Ascending aorta (tissue), 2 donors: ENCODE results near the gene NEK11. TPM values are rescaled to one million over a fixed set of nuclear protein-coding genes. Genes with fewer than 3 reads are reported as not detected.

Experiments used
- DNase-seq, 2 donors: peaks; one replicate each; pipeline ENCODE4 v3.0.0-alpha.2; 2019; ENCODE audit warnings: low spot score in 2 of 2
- H3K27ac ChIP-seq, 2 donors: fragments of 200-600 bp; sonication (generic); one replicate each; pipeline ENCODE4 v1.5.1; 2016 to 2017; ENCODE audit warnings: mild to moderate bottlenecking in 1 of 2
- H3K27me3 ChIP-seq: fragments of 200-600 bp; sonication (generic); one replicate; pipeline ENCODE4 v1.5.1; 2017
- H3K36me3 ChIP-seq, 2 donors: fragments of 200-600 bp; sonication (generic); one replicate each; pipeline ENCODE4 v1.5.1; 2016
- H3K4me1 ChIP-seq, 2 donors: fragments of 200-600 bp; sonication (generic); one replicate each; pipeline ENCODE4 v1.5.1; 2016 to 2017; ENCODE audit warnings: mild to moderate bottlenecking in 1 of 2
- H3K4me3 ChIP-seq, 2 donors: fragments of 200-600 bp; sonication (generic); one replicate each; pipeline ENCODE4 v1.5.1; 2016 to 2017; ENCODE audit warnings: mild to moderate bottlenecking in 1 of 2
- H3K9me3 ChIP-seq, 2 donors: fragments of 200-600 bp; sonication (generic); one replicate each; pipeline ENCODE4 v1.5.1; 2016
- intact Hi-C: fragments of 100-400 bp; cut with DNase I; formaldehyde crosslinking; loops from one replicate; pipeline ENCODE4 v1.15.1; 2023
- total RNA-seq: library from RNA; depleted of rRNA; stranded (reverse); fragments of >200 nt; gene quantifications from one replicate; pipeline ENCODE4 v1.1.0, GENCODE V29; 2016
- TF ChIP-seq, protein P1 (sequence below), 3 experiments: fragments of 200-600 bp in 2 of 3; fragments of 450-650 bp in 1 of 3; sonication (generic) in 2 of 3; IDR thresholded peaks; one replicate each; pipeline ENCODE4 v1.5.1; 2016 to 2019; ENCODE audit warnings: antibody characterized with exemption in 3 of 3, mild to moderate bottlenecking in 1 of 3, moderate library complexity in 1 of 3

Gene NEK11
- total RNA-seq, 1 donor from 2014 or later, result 4.0 TPM

DNA sequence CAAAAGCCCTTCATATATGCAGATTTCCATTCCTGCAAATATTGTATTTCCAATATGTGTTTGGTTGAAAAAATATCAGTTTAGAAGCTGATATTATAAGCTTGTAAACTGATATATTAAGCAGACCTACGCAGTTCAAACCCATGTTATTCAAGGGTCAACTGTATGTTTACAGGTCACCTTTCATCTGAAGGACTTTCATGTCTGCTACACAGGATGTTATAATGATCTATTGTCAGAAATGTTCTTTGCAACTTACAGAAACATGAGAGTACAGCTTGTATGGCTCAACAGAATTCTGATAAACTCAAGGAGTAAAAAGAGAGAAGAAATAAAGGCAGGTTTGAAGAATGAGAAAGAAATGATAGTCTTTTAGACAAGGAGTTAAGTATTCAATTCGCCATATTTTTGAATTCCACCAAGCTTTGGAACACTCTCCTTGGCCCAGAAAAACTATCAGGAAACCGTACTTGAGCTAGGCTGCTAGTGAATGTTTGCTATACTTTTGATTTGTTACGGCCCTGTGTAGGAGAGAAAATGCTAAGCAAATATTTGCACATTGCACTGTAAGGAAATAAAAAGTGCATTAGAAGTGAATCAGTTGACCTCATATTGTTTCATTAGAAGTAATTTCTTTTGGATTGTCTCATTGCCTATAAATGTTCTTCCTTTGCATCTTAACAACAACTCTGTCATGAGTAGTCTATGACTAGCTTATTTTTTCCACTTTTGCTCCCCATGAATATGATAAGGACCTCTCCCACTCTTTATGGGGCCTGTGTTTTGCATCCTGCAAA lies 81.2 kb downstream of the NEK11 start:
- intact Hi-C loops, result no loop called here
- DNase-seq, result no peak
- Histone ChIP-seq H3K4me3 (no peak overlapping the region), H3K27me3 (no peaks in the 10 kb centered on the region), H3K4me1 (no peaks in the 10 kb centered on the region), H3K36me3 (no peaks in the 10 kb centered on the region), H3K9me3 (peaks cover 0 to 4% of the 10 kb centered on the region in 2 donors), H3K27ac (no peak overlapping the region)
- TF ChIP-seq, protein P1, sequence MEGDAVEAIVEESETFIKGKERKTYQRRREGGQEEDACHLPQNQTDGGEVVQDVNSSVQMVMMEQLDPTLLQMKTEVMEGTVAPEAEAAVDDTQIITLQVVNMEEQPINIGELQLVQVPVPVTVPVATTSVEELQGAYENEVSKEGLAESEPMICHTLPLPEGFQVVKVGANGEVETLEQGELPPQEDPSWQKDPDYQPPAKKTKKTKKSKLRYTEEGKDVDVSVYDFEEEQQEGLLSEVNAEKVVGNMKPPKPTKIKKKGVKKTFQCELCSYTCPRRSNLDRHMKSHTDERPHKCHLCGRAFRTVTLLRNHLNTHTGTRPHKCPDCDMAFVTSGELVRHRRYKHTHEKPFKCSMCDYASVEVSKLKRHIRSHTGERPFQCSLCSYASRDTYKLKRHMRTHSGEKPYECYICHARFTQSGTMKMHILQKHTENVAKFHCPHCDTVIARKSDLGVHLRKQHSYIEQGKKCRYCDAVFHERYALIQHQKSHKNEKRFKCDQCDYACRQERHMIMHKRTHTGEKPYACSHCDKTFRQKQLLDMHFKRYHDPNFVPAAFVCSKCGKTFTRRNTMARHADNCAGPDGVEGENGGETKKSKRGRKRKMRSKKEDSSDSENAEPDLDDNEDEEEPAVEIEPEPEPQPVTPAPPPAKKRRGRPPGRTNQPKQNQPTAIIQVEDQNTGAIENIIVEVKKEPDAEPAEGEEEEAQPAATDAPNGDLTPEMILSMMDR (IDR thresholded peaks at IDR 0.05), result no peak

DNA sequence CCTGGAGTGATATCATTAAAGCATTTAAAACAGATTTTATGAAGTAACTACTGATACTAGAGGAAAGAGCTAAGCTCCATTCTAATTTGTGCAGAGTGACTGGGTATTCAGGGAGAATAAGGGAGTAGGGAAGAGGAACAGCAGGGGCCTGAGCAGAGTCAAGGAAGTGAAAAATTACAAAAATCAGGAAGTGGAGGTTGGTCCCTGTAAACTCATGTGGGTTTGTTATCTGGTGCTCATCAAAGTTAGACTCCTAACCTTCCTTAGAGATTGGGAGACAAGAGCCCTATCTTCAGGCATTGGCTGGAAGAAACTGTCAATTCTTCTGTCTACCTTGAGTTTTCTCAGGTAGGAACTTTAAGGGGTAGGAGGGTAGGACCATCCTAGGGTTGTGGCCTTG lies 82.5 kb downstream of the NEK11 start:
- intact Hi-C loops, result no loop called here
- H3K36me3 ChIP-seq, result no peaks in the 10 kb centered on the region

DNA sequence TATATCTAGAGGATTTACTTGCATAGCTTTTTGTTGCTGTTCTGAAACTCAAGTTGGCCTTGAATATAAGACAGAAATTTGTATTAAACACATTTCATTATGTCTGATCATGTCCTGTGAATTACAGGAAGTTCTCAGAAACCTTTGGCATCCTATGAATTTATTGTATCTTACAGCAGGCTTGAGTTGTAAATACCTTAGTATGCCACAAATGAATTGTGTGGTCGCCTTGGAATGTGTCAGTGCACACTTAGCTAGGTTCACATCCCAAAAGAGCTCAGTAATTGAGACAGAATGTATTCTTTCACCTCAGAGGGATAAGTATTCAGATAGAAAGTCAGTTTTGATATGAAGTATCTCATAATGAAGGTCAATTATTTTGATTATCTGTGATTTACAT lies 83.4 kb downstream of the NEK11 start:
- H3K36me3 ChIP-seq, result no peaks in the 10 kb centered on the region

More for the DNA sequence above, 82.5 kb downstream of the NEK11 start:
- Histone ChIP-seq H3K9me3 (no peaks in the 10 kb centered on the region), H3K27me3 (no peaks in the 10 kb centered on the region), H3K27ac (no peak overlapping the region), H3K4me3 (no peak overlapping the region), H3K4me1 (no peaks in the 10 kb centered on the region)
- DNase-seq, result no peak
- TF ChIP-seq, protein P1 (IDR thresholded peaks at IDR 0.05), result no peak

DNA sequence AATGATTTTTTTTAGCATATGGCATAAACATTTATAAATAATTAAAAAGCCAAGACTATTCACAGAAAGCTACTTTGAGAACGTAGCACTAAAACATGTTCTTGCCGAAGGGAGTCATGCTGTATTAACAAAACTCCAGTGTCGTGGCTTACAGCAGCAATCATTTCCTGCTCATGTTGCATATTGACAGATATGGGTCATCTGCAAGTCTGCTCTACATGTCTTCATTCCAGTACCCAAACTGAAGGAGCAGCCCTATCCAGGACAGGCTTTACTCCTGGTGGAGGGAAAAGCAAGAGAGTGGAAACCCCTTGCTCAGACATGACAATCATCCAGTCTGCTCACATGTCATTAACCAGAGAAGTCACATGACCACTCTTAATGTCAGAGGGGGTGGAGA lies 87.6 kb downstream of the NEK11 start:
- Histone ChIP-seq H3K27ac (no peak overlapping the region), H3K9me3 (no peaks in the 10 kb centered on the region), H3K27me3 (no peaks in the 10 kb centered on the region), H3K4me3 (no peak overlapping the region), H3K4me1 (no peaks in the 10 kb centered on the region), H3K36me3 (no peaks in the 10 kb centered on the region)
- DNase-seq, result no peak
- intact Hi-C loops, result no loop called here
- TF ChIP-seq, protein P1 (IDR thresholded peaks at IDR 0.05), result no peak

More for the DNA sequence above, 83.4 kb downstream of the NEK11 start:
- no peak overlapping the region for H3K27ac ChIP-seq
- TF ChIP-seq, protein P1 (IDR thresholded peaks at IDR 0.05), result no peak
- H3K4me3 ChIP-seq, result no peak overlapping the region
- H3K9me3 ChIP-seq, result no peaks in the 10 kb centered on the region
- intact Hi-C loops, result no loop called here
- no peak for DNase-seq
- no peaks in the 10 kb centered on the region for H3K27me3 ChIP-seq
- no peaks in the 10 kb centered on the region for H3K4me1 ChIP-seq

DNA sequence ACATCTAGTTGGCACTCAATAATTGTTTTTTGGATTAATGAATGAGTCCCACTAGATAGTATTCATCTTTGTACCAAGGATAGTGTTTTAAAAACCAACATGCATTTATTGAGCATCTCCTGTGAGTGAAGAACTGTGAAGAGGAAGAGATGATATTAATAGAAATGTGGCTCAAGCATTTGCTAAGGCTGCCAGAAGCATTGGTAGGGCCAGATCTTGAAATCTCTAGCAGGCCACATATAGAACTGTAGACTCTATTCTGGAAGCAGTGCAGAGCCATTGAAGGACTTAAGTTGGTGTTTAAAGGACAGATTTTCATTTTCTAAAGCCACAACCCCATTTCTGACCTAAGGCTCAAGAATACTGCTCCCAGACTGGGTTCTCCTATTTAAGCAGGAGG lies 99.0 kb downstream of the NEK11 start:
- TF ChIP-seq, protein P1 (IDR thresholded peaks at IDR 0.05), result no peak
- H3K36me3 ChIP-seq, result no peaks in the 10 kb centered on the region
- no peak overlapping the region for H3K27ac ChIP-seq
- intact Hi-C loops, result no loop called here
- H3K9me3 ChIP-seq, result peaks cover 0 to 10% of the 10 kb centered on the region in 2 donors
- H3K27me3 ChIP-seq, result no peaks in the 10 kb centered on the region
- no peak for DNase-seq
- no peaks in the 10 kb centered on the region for H3K4me1 ChIP-seq
- H3K4me3 ChIP-seq, result no peak overlapping the region
